HG03175 (cell line): ENCODE results near the gene RAD23B.
"Not testable (repeated sequence)": the region's sequence is repeated elsewhere in the genome, so short reads cannot be mapped to it uniquely, and the experiment has no call there.

Experiments
- ATAC-seq: cut with Tn5 transposase; IDR thresholded peaks from one replicate; pipeline ENCODE4 v1.9.1; 2021; ENCODE audit warnings: mild to moderate bottlenecking, moderate library complexity; ENCODE audit not compliant: unreplicated experiment

Gene RAD23B

DNA sequence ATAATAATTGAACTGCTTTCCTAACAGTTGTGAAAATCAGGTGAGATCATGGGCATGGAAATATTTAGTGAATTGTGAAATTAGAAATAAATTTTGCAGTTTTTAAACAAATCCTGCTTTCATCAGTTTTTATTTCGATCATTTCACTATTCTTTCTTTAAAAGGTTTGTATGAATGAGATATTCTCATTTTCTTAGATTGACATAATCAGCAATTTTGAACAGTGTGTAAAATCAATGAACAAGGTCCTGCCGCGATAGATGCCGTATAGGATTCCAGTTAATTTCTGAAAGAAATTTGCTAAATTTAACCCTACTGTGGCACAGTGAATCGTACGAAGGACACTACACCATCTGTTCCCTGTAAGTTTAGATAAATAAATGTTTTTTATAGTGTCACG, 7.5 kb downstream of the RAD23B start:
- no peak for ATAC-seq

- ATAC-seq: no peak
Measured at GRCh38 chr9:107292821-107293542, 9.9 kb downstream of the RAD23B start.

DNA sequence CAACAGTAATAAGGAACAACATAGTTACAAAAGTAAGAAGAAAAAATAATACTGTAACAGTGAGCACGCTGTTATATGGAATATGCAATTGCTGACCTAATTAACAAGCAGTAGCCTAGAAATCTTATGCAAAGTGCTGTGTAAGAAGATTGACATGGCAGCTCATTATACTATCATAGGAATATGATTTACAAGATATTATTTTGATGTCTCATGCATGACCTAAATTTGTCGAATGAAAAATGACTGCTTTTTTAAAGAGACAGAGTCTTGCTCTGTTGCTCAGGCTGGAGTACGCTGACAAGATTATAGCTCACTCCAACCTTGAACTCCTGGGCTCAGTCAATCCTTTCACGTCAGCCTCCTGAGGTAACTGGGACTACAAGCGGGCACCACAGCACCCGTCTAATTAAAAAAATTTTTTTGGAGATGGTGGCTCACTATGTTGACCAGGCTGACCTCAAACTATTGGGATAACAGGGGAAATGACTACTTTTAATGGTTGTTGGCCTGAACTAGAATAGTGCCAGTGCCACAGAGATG, 10.5 kb downstream of the RAD23B start:
- ATAC-seq: no peak

GRCh38 chr9:107294756-107295155, 11.7 kb downstream of the RAD23B start:
- ATAC-seq: no peak

- ATAC-seq: no peak
Measured at GRCh38 chr9:107295995-107296394, 12.9 kb downstream of the RAD23B start.

- not testable (repeated sequence) for ATAC-seq
Measured at GRCh38 chr9:107296592-107296991, 13.5 kb downstream of the RAD23B start.

DNA sequence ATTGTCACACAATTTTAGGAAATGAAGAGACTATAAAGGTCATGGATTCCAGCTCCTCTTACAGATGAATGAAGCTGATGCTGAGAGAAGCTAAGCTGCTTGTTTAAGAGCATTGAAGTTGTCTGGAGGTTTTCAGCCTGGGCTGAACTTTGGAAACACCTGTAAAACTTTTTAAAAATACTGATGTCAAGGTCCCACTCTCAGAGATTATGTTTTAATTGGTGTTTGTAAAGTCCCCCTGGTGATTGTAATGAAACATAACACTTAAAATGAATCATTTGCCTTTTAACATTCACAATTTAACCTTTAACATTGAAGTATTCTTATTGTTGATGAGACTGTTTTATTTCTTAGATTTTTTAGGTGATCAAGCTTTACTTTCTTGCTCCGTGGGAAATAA, 16.4 kb downstream of the RAD23B start:
- no peak for ATAC-seq

- ATAC-seq: no peak
Measured at GRCh38 chr9:107306308-107306707, 23.2 kb downstream of the RAD23B start.

DNA sequence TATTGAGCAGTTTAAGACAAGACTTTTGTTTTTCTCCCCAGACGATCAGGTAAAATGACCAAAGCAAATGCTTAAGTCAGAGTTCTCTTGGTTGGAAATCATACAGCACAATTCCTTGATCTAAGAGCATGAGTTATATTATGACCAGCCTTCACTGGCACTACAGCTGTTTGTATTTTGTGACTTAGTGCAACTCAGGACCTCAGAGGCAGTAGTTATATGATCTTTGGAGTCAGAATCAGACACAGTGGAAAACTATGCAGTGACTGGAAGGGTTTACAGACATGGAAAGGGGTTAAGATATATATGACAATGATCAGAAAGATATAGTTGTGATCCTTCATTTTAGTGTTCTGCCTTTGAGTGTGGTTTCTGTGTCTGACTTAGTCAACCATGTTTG, 24.3 kb downstream of the RAD23B start:
- no peak for ATAC-seq

GRCh38 chr9:107308461-107308860, 25.4 kb downstream of the RAD23B start:
- ATAC-seq: no peak

- peak; percentile 91 for ATAC-seq
Measured at GRCh38 chr9:107309271-107309670, 26.2 kb downstream of the RAD23B start.

DNA sequence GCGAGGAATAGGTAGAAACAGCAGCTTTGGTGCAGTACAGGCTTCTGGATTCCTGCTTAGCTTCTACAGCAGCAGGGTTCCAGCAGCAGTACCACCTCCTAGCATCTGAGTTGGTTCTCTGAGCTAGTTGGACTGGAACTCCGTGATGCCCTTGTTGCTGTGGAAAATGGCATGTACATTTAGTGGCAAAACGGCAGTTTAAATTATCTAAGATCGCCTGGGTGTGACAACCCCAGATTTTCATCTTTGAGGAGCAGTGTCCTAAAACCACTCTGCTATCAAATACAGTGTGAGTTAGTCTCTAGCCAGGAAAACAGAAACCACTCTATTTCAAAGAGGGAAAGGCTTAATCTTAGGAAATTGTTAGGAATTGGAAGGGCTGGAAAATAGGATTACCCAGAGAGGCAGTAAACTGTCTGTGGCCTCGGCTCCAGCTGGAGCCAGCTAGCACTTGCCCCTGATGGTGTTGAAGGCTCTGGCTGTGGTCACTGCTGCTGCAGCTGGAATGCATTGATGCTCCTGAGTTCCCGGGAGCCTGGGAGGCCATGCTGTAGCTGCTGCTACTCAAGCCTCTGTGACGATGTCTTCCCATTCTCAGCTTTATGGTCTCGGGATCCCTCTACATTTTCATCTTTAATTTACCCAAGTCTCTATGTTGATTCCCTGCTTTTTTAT, 29.4 kb downstream of the RAD23B start:
- ATAC-seq: no peak

GRCh38 chr9:107313555-107314096, 30.5 kb downstream of the RAD23B start:
- ATAC-seq: no peak

GRCh38 chr9:107314763-107315162, 31.7 kb downstream of the RAD23B start:
- ATAC-seq: no peak

GRCh38 chr9:107316795-107317661, 33.9 kb downstream of the RAD23B start:
- no peak for ATAC-seq

GRCh38 chr9:107322643-107323042, 39.6 kb downstream of the RAD23B start:
- ATAC-seq: no peak

DNA sequence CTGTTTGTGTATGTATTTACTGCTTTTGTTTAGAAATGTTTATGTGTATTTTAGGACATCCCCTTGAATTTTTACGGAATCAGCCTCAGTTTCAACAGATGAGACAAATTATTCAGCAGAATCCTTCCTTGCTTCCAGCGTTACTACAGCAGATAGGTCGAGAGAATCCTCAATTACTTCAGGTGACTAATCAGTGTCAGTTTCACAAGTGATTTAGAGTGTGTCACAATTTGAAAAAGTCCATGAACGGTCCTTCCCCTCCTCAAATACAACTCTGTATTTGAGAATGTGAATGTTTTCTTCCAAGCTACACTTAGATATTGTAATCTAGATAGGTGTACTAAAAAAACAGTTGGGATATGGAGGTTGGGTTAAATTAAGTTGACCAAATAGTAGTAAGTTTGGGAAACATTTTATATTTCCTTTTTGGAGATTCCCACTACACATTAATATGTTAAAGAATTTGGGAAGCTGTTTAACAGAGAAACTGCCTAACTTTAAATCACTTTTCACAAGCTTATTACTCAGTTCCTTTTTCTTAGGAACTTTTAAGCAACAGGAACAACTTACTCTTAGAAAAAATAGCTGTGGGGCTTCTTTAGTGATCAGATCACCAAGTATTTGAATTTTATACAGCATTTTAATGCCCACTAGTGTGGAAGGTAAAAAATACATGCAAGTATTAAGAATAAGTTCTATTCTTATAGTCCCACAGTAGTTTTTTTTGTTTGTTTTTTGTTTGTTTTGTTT, 40.9 kb downstream of the RAD23B start:
- ATAC-seq: no peak

DNA sequence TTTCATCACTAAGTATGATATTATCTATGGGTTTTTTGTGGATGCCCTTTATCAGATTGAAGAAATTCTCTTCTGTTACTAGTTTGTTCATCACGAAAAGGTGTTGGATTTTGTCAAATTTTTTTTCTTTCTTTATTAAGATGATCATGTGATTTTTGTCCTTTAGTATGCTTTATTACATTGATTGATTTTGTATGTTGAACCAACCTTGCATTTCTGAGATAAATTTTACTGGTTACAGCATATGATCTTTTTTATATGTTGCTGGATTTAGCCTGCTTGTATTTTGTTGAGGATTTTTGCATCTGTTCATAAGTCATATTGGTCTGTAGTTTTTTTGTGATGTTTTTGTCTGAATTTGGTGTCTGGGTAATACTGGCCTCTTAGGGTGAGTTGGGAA, 42.8 kb downstream of the RAD23B start:
- ATAC-seq: no peak

DNA sequence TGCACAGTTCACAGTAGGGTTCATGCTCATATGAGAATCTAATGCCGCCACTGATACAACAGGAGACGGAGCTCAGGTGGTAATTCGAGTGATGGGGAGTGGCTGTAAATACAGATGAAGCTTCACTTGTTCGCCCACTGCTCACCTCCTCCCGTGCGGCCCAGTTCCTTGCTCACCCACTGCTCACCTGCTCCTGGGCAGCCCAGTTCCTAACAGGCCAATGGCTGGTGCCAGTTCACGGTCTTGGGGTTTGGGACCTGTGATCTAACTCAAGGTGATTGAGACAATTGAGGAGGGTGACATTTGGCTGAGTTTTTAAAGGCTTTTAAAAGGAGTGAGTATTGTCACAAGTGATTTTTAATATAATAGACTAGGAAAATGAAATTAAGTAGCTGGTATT, 45.4 kb downstream of the RAD23B start:
- ATAC-seq: no peak

DNA sequence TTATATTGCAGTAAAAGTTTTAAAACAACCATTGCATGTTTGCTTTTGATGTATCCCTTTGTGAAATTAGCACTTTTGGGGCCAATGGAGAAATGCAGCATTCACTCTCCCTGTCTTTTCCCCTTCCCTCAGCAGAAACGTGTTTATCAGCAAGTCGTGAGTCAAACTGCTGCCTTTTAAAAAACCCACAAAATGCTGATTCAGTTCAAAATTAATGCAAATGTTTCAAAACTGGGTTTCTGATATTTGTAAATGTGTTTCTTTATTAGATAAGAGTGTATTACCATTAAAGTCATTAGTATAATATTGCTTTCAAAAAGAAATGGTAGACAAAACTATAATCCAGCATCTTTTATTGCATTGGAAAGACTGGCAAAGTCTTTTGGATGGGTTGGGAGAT, 47.3 kb downstream of the RAD23B start:
- ATAC-seq: no peak
